ENCODE results near the gene THBD.

Gene THBD

DNA sequence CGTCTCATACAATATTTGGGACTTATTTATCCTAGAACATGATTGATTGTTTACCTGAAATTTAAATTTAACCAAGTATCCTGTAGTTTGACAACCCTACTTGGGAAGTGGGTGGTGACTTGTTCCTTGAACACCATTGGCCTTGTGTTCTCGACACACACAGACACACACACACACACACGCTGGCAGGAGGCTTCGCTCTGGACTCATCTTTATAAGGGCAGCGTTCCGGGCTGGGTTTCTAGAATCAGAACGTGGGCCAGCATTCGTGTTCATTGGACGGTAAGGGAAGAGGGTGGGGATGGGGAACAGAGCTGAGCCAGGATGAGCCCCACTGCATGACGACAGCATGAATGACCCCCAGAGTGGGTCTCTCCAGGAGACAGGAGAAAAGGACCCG lies 30.5 kb downstream of the THBD start:
- no peak for TF ChIP-seq FOXM1 (IDR thresholded peaks at IDR 0.05; ENCODE audit: borderline replicate concordance, low read depth)
- no peak for TF ChIP-seq TAF1 (IDR thresholded peaks at IDR 0.05; ENCODE audit: low read depth)
- no peak for TF ChIP-seq RAD21 (IDR thresholded peaks at IDR 0.05; ENCODE audit: low read depth)
- no peak for TF ChIP-seq YY1 (IDR thresholded peaks at IDR 0.05; ENCODE audit: low read depth)
- no peak for TF ChIP-seq CREB1 (IDR thresholded peaks at IDR 0.05; ENCODE audit: low read depth)
- no peak for TF ChIP-seq NFIC (IDR thresholded peaks at IDR 0.05)
- TF ChIP-seq ZBTB7A (IDR thresholded peaks at IDR 0.05; ENCODE audit: low read depth), result no peak
- TF ChIP-seq, protein P1, sequence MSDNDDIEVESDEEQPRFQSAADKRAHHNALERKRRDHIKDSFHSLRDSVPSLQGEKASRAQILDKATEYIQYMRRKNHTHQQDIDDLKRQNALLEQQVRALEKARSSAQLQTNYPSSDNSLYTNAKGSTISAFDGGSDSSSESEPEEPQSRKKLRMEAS (IDR thresholded peaks at IDR 0.05), result no peak
- TF ChIP-seq TEAD4 (IDR thresholded peaks at IDR 0.05), result no peak
- TF ChIP-seq, protein P2, sequence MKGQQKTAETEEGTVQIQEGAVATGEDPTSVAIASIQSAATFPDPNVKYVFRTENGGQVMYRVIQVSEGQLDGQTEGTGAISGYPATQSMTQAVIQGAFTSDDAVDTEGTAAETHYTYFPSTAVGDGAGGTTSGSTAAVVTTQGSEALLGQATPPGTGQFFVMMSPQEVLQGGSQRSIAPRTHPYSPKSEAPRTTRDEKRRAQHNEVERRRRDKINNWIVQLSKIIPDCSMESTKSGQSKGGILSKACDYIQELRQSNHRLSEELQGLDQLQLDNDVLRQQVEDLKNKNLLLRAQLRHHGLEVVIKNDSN (IDR thresholded peaks at IDR 0.05), result no peak
- TF ChIP-seq TCF12 (IDR thresholded peaks at IDR 0.05; ENCODE audit: low read depth), result no peak
- no peak for TF ChIP-seq CEBPB (IDR thresholded peaks at IDR 0.05)
- TF ChIP-seq, protein P3, sequence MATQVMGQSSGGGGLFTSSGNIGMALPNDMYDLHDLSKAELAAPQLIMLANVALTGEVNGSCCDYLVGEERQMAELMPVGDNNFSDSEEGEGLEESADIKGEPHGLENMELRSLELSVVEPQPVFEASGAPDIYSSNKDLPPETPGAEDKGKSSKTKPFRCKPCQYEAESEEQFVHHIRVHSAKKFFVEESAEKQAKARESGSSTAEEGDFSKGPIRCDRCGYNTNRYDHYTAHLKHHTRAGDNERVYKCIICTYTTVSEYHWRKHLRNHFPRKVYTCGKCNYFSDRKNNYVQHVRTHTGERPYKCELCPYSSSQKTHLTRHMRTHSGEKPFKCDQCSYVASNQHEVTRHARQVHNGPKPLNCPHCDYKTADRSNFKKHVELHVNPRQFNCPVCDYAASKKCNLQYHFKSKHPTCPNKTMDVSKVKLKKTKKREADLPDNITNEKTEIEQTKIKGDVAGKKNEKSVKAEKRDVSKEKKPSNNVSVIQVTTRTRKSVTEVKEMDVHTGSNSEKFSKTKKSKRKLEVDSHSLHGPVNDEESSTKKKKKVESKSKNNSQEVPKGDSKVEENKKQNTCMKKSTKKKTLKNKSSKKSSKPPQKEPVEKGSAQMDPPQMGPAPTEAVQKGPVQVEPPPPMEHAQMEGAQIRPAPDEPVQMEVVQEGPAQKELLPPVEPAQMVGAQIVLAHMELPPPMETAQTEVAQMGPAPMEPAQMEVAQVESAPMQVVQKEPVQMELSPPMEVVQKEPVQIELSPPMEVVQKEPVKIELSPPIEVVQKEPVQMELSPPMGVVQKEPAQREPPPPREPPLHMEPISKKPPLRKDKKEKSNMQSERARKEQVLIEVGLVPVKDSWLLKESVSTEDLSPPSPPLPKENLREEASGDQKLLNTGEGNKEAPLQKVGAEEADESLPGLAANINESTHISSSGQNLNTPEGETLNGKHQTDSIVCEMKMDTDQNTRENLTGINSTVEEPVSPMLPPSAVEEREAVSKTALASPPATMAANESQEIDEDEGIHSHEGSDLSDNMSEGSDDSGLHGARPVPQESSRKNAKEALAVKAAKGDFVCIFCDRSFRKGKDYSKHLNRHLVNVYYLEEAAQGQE (IDR thresholded peaks at IDR 0.05; ENCODE audit: low read depth), result no peak
- TF ChIP-seq EGR1 (IDR thresholded peaks at IDR 0.05), result no peak
- TF ChIP-seq EP300 (IDR thresholded peaks at IDR 0.05; ENCODE audit: borderline replicate concordance), result no peak

DNA sequence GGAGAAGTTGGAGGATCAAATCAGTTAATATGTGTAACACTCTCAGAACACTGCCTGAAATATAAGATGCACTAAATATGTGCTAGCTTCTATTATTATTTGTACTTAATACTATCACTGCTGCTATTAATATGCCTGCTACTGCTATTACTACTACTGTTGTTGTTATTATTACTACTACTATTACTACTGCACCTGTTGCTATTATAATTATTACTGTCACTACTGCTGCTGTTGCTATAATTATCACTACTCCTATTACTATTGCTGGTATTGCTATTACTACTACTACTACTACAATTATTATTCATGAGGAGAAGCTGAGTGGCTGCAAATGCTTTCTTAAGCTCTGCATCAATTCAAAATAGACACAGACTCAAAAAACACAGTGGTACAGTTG lies 31.0 kb downstream of the THBD start:
- TF ChIP-seq CEBPB (IDR thresholded peaks at IDR 0.05), result no peak
- TF ChIP-seq YY1 (IDR thresholded peaks at IDR 0.05; ENCODE audit: low read depth), result no peak
- TF ChIP-seq FOXM1 (IDR thresholded peaks at IDR 0.05; ENCODE audit: borderline replicate concordance, low read depth), result no peak
- no peak for TF ChIP-seq CREB1 (IDR thresholded peaks at IDR 0.05; ENCODE audit: low read depth)
- no peak for TF ChIP-seq RAD21 (IDR thresholded peaks at IDR 0.05; ENCODE audit: low read depth)
- TF ChIP-seq TAF1 (IDR thresholded peaks at IDR 0.05; ENCODE audit: low read depth), result no peak
- TF ChIP-seq, protein P2 (IDR thresholded peaks at IDR 0.05), result no peak
- TF ChIP-seq NFIC (IDR thresholded peaks at IDR 0.05), result no peak
- TF ChIP-seq TCF12 (IDR thresholded peaks at IDR 0.05; ENCODE audit: low read depth), result no peak
- TF ChIP-seq, protein P1 (IDR thresholded peaks at IDR 0.05), result no peak
- TF ChIP-seq EGR1 (IDR thresholded peaks at IDR 0.05), result no peak
- TF ChIP-seq TEAD4 (IDR thresholded peaks at IDR 0.05), result no peak
- TF ChIP-seq, protein P3 (IDR thresholded peaks at IDR 0.05; ENCODE audit: low read depth), result no peak
- no peak for TF ChIP-seq EP300 (IDR thresholded peaks at IDR 0.05; ENCODE audit: borderline replicate concordance)
- TF ChIP-seq ZBTB7A (IDR thresholded peaks at IDR 0.05; ENCODE audit: low read depth), result no peak

DNA sequence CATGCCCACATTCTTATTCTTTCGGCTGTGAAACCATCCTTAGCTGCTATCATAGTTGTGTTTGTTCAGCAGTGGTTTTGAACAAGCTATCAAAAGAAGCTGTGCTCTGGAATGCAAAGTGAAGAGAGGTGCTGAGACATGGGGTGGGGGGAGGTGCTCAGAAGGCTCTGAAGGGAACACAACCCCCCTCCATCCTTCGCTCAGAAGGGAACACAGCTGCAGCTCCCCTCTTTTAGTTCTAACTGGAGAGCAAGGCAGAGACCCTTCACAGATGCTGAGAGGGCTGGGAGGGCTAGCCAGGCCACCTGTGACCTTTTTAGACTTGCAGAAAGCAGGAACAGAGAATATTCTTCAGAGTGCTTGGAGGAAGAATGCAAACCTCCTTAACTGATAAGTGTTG lies 32.0 kb downstream of the THBD start:
- TF ChIP-seq, protein P2 (IDR thresholded peaks at IDR 0.05), result no peak
- TF ChIP-seq, protein P1 (IDR thresholded peaks at IDR 0.05), result no peak
- TF ChIP-seq NFIC (IDR thresholded peaks at IDR 0.05), result no peak
- no peak for TF ChIP-seq RAD21 (IDR thresholded peaks at IDR 0.05; ENCODE audit: low read depth)
- TF ChIP-seq ZBTB7A (IDR thresholded peaks at IDR 0.05; ENCODE audit: low read depth), result no peak

DNA sequence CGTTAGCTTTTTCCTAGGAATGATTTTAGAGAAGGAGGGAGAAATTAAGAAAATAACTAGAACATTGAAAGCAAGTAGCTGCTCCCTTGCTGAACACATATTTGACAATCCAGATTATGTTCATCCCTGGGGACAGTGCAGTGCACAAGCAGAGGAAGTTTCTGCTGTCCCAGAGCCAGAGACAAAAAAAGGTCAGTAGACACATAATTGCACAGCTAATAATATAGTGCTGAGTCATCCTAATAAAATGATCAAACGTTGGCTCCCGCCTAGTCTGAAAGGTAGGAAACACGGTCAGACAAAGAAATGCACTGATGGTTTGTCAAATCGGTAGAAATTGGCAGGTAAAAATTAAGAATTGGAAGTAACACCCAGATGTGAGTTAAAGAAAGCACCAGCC lies 36.0 kb downstream of the THBD start:
- TF ChIP-seq TAF1 (IDR thresholded peaks at IDR 0.05; ENCODE audit: low read depth) (no peak), TCF12 (IDR thresholded peaks at IDR 0.05; ENCODE audit: low read depth) (no peak), TEAD4 (IDR thresholded peaks at IDR 0.05) (no peak), YY1 (IDR thresholded peaks at IDR 0.05; ENCODE audit: low read depth) (no peak)

DNA sequence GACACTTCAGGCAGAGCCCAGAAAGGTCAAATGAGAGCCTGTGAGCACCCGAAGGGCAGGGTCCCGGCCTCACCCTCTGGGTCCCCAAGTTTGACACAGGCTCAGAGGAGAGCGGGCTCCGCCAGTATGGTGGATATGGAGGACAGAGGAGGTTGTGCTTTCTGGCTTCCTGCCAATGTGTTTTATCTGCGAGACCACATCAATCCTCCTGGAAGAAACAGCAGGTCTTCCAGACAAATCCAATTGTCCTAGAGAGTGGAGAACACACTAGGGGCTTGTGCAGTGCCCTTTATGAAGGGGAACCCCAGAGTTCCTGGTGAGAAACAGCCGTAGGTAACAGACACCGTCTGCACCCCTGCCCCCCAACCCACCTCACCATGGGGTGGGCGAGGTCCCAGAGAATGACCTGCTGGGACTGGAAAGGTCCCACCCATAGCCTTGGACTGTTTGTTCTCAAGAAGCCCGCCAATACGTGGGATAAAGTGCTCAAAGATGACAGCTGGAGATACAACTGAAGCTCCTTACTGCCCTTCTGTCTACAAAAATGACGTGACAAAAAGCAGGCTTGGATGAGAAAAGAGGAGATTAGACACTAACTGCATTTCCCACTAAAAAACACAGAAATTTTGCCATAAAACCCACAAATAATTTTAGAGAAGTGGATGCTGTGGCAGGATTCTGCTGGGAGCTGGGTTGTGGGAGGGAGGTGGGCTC lies 38.3 kb downstream of the THBD start:
- TF ChIP-seq FOXM1 (IDR thresholded peaks at IDR 0.05; ENCODE audit: borderline replicate concordance, low read depth) (no peak), TAF1 (IDR thresholded peaks at IDR 0.05; ENCODE audit: low read depth) (no peak), CREB1 (IDR thresholded peaks at IDR 0.05; ENCODE audit: low read depth) (no peak), EGR1 (IDR thresholded peaks at IDR 0.05) (no peak), RAD21 (IDR thresholded peaks at IDR 0.05; ENCODE audit: low read depth) (no peak)
- TF ChIP-seq, protein P1 (IDR thresholded peaks at IDR 0.05), result no peak

All from Ishikawa (cell line).